ENCODE results near the gene INPP5D. TPM values are rescaled to one million over a fixed set of nuclear protein-coding genes. Genes with fewer than 3 reads are reported as not detected.

The INPP5D gene
- total RNA-seq, 2 donors from 2014 or later, result 0.66 to 3.0 TPM

DNA sequence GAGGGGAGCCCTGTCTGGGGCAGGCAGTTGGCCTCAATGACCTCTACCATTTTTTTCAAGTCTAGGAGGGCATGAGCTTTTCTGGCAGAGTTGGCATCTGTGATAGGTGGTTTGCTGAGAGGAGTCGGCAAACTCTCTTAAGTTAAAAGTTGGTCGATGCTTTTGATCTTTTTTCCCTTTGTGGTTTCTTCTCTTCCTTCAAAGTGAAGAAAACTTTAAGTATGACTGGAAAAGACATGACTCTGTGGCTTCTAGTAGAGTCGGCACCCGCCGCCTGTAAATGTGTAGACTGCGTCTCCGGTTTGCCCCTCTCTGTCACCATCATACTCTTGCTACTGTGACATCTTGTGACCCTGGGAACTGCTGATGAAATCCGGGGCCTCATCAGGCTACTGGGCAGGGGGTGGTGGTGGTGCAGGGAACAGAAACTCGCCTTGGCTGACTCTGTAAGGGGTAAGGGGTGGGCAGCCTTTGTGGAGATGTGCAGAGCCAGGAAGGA lies 21.1 kb downstream of the INPP5D start:
- H3K27me3 Mint-ChIP-seq (ENCODE audit: insufficient read depth), result no peaks in the 10 kb centered on the region
- no peaks in the 10 kb centered on the region for H3K9me3 Mint-ChIP-seq
- H3K27ac Mint-ChIP-seq, result no peak overlapping the region
- TF ChIP-seq, protein P1, sequence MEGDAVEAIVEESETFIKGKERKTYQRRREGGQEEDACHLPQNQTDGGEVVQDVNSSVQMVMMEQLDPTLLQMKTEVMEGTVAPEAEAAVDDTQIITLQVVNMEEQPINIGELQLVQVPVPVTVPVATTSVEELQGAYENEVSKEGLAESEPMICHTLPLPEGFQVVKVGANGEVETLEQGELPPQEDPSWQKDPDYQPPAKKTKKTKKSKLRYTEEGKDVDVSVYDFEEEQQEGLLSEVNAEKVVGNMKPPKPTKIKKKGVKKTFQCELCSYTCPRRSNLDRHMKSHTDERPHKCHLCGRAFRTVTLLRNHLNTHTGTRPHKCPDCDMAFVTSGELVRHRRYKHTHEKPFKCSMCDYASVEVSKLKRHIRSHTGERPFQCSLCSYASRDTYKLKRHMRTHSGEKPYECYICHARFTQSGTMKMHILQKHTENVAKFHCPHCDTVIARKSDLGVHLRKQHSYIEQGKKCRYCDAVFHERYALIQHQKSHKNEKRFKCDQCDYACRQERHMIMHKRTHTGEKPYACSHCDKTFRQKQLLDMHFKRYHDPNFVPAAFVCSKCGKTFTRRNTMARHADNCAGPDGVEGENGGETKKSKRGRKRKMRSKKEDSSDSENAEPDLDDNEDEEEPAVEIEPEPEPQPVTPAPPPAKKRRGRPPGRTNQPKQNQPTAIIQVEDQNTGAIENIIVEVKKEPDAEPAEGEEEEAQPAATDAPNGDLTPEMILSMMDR (conservative IDR thresholded peaks at IDR 0.05), result no peak
- no peak for DNase-seq
- H3K9me3 ChIP-seq (ENCODE audit: control insufficient read depth, low read length), result no peaks in the 10 kb centered on the region
- H3K4me3 ChIP-seq (ENCODE audit: low read length), result no peak overlapping the region
- no peak overlapping the region for H3K4me3 Mint-ChIP-seq
- H3K9ac ChIP-seq (ENCODE audit: extremely low read depth, low read length, poor library complexity, severe bottlenecking), result no peak overlapping the region
- H3K4me1 Mint-ChIP-seq, result peaks cover 9% of the 10 kb centered on the region
- H3K4me1 ChIP-seq (ENCODE audit: control insufficient read depth, insufficient read depth, low read length), result no peaks in the 10 kb centered on the region
- H3K27ac ChIP-seq (ENCODE audit: low read depth, low read length), result no peak overlapping the region
- no peaks in the 10 kb centered on the region for H3K27me3 ChIP-seq (ENCODE audit: control insufficient read depth, insufficient read depth, low read length, poor library complexity, severe bottlenecking)
- WGBS, 2 experiments (ENCODE audit: insufficient coverage in 1 of 2, insufficient read length in 1 of 2), result 90 to 96% methylated on average over 7 to 9 of the region's 9 CpGs
- no peaks in the 10 kb centered on the region for H3K36me3 ChIP-seq (ENCODE audit: control insufficient read depth, insufficient read depth, low read length)
- no peaks in the 10 kb centered on the region for H3K36me3 Mint-ChIP-seq (ENCODE audit: low read depth)

GRCh38 chr2:233081731-233082221 lies 21.6 kb downstream of the INPP5D start:
- TF ChIP-seq, protein P1 (conservative IDR thresholded peaks at IDR 0.05), result no peak
- WGBS, 2 experiments (ENCODE audit: insufficient coverage in 1 of 2, insufficient read length in 1 of 2), result 93 to 100% methylated on average over 5 to 13 of the region's 13 CpGs
- H3K27ac Mint-ChIP-seq, result no peak overlapping the region
- H3K4me1 Mint-ChIP-seq, result peaks cover 5% of the 10 kb centered on the region
- DNase-seq, result no peak
- no peaks in the 10 kb centered on the region for H3K4me1 ChIP-seq (ENCODE audit: control insufficient read depth, insufficient read depth, low read length)
- no peaks in the 10 kb centered on the region for H3K36me3 Mint-ChIP-seq (ENCODE audit: low read depth)
- no peaks in the 10 kb centered on the region for H3K27me3 Mint-ChIP-seq (ENCODE audit: insufficient read depth)
- H3K9ac ChIP-seq (ENCODE audit: extremely low read depth, low read length, poor library complexity, severe bottlenecking), result no peak overlapping the region
- no peaks in the 10 kb centered on the region for H3K36me3 ChIP-seq (ENCODE audit: control insufficient read depth, insufficient read depth, low read length)
- no peak overlapping the region for H3K4me3 ChIP-seq (ENCODE audit: low read length)
- H3K9me3 Mint-ChIP-seq, result no peaks in the 10 kb centered on the region
- no peak overlapping the region for H3K4me3 Mint-ChIP-seq
- no peak overlapping the region for H3K27ac ChIP-seq (ENCODE audit: low read depth, low read length)
- H3K27me3 ChIP-seq (ENCODE audit: control insufficient read depth, insufficient read depth, low read length, poor library complexity, severe bottlenecking), result no peaks in the 10 kb centered on the region
- H3K9me3 ChIP-seq (ENCODE audit: control insufficient read depth, low read length), result no peaks in the 10 kb centered on the region

DNA sequence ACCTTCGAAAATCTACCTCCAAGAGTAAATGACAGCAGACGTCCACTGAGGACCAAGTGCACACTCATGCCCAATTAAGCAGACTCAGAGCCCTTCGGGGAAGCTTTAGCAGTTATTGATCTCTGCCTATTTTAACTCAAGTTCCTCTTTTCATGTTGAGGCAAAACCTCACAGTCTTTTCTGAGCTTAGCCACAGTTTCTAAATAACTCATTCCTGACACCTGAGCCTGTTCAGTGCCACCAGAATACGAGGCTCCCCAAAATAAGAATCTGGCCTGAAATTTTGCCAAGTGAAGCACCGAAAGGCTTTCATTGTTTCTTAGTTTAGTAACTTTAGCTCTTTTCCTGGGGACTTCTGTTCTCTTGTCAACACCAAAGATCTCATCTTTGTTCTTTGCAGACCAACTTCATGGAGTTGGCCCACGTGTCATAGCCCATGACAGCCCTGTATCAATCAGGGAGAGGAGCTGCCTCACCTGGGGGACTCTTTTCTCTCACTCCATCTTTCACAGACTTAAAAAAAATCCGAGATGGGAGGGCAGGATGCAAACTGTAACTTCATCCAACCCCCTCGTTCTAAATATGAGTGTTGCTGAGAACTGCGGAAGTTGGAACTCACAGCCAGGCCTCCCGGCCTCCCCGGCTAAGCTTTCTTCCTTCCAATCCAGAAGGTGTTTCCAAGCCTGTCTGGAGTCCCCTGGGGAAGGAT lies 22.2 kb downstream of the INPP5D start:
- H3K4me3 Mint-ChIP-seq, result no peak overlapping the region

More for the DNA sequence above, 22.2 kb downstream of the INPP5D start:
- Histone ChIP-seq H3K27me3 (ENCODE audit: control insufficient read depth, insufficient read depth, low read length, poor library complexity, severe bottlenecking) (no peaks in the 10 kb centered on the region), H3K9ac (ENCODE audit: extremely low read depth, low read length, poor library complexity, severe bottlenecking) (no peak overlapping the region), H3K27ac (ENCODE audit: low read depth, low read length) (no peak overlapping the region), H3K4me1 (ENCODE audit: control insufficient read depth, insufficient read depth, low read length) (no peaks in the 10 kb centered on the region), H3K4me3 (ENCODE audit: low read length) (no peak overlapping the region), H3K36me3 (ENCODE audit: control insufficient read depth, insufficient read depth, low read length) (no peaks in the 10 kb centered on the region), H3K9me3 (ENCODE audit: control insufficient read depth, low read length) (no peaks in the 10 kb centered on the region)
- Mint-ChIP-seq H3K27me3 (ENCODE audit: insufficient read depth) (no peaks in the 10 kb centered on the region), H3K4me1 (peaks cover 5% of the 10 kb centered on the region), H3K36me3 (ENCODE audit: low read depth) (no peaks in the 10 kb centered on the region), H3K9me3 (no peaks in the 10 kb centered on the region), H3K27ac (no peak overlapping the region)
- TF ChIP-seq, protein P1 (conservative IDR thresholded peaks at IDR 0.05), result no peak
- 86 to 95% methylated on average over 10 to 11 of the region's 11 CpGs for WGBS, 2 experiments (ENCODE audit: insufficient coverage in 1 of 2, insufficient read length in 1 of 2)
- DNase-seq, result no peak
